NCI-H128 (cell line): Measurements from ENCODE around the gene RBKS.

Source experiments
- DNase-seq: peaks from one replicate; lab custom pipeline; 2025; ENCODE audit not compliant: unreplicated experiment; lab: John Stamatoyannopoulos, UW

The RBKS gene

GRCh38 chr2:27832396-27832795 is 57.8 kb downstream of the RBKS start:
- no peak for DNase-seq

- DNase-seq, result no peak
Observed at GRCh38 chr2:27831279-27832050, 58.7 kb downstream of the RBKS start.

GRCh38 chr2:27830656-27831055 is 59.5 kb downstream of the RBKS start:
- DNase-seq, result no peak

- no peak for DNase-seq
Observed at GRCh38 chr2:27829791-27830190, 60.4 kb downstream of the RBKS start.

GRCh38 chr2:27828305-27828704 is 61.9 kb downstream of the RBKS start:
- DNase-seq, result no peak

GRCh38 chr2:27824401-27824800 is 65.8 kb downstream of the RBKS start:
- DNase-seq, result no peak

GRCh38 chr2:27823569-27823968 is 66.6 kb downstream of the RBKS start:
- DNase-seq, result no peak

GRCh38 chr2:27823135-27823534 is 67.1 kb downstream of the RBKS start:
- DNase-seq, result no peak

- no peak for DNase-seq
Observed at GRCh38 chr2:27822049-27822448, 68.1 kb downstream of the RBKS start.

GRCh38 chr2:27815860-27816438 is 74.2 kb downstream of the RBKS start:
- DNase-seq, result no peak

GRCh38 chr2:27814758-27815157 is 75.4 kb downstream of the RBKS start:
- DNase-seq, result no peak

GRCh38 chr2:27811768-27812167 is 78.4 kb downstream of the RBKS start:
- DNase-seq, result no peak

GRCh38 chr2:27810455-27810854 is 79.7 kb downstream of the RBKS start:
- no peak for DNase-seq

GRCh38 chr2:27809761-27810241 is 80.4 kb downstream of the RBKS start:
- no peak for DNase-seq

GRCh38 chr2:27808984-27809383 is 81.2 kb downstream of the RBKS start:
- DNase-seq, result no peak

- DNase-seq, result no peak
Observed at GRCh38 chr2:27808418-27808817, 81.8 kb downstream of the RBKS start.

- no peak for DNase-seq
Observed at GRCh38 chr2:27807476-27807875, 82.7 kb downstream of the RBKS start.

GRCh38 chr2:27806311-27807059 is 83.7 kb downstream of the RBKS start:
- DNase-seq, result no peak

GRCh38 chr2:27805180-27805579 is 85.0 kb downstream of the RBKS start:
- no peak for DNase-seq

- no peak for DNase-seq
Observed at GRCh38 chr2:27804146-27804545, 86.0 kb downstream of the RBKS start.

GRCh38 chr2:27803046-27803445 is 87.1 kb downstream of the RBKS start:
- DNase-seq, result no peak

- DNase-seq, result no peak
Observed at GRCh38 chr2:27802547-27802946, 87.6 kb downstream of the RBKS start.
